ENCODE data around the gene RFX3. TPM values are rescaled to one million over a fixed set of nuclear protein-coding genes. Genes with fewer than 3 reads are reported as not detected.

Gene RFX3
- total and polyA plus RNA-seq, 2 donors (not counting 3 experiments of a cell fraction or from before 2014, with no cell fraction given) = 4.8 to 10.5 TPM

- Histone ChIP-seq H3K9me3 (replicated peaks; ENCODE audit: control insufficient read depth, insufficient read depth, low read length) (no peaks in the 10 kb centered on the region), H3K27ac (ENCODE audit: insufficient read depth, low read depth, low read length) (no peak overlapping the region), H3K9ac (replicated peaks; ENCODE audit: extremely low read depth, insufficient read depth, low read length) (no peak overlapping the region), H3K27me3 (ENCODE audit: control insufficient read depth in 2 of 2, insufficient read depth in 2 of 2, low read length in 2 of 2) (no peaks in the 10 kb centered on the region), H3K4me1 (ENCODE audit: control insufficient read depth, extremely low read depth, insufficient read depth, low read length) (peaks cover 7% of the 10 kb centered on the region), H3K79me2 (ENCODE audit: control insufficient read depth, insufficient read depth, low read length) (no peaks in the 10 kb centered on the region), H3K4me3 (replicated peaks in 1 of 3; ENCODE audit: insufficient read depth in 1 of 3, low read depth in 1 of 3, low read length in 3 of 3) (no peak overlapping the region), H3K4me2 (ENCODE audit: insufficient read depth, low read length) (no peak overlapping the region), H3K9me1 (replicated peaks; ENCODE audit: control insufficient read depth, extremely low read depth, insufficient read depth, low read length) (no peaks in the 10 kb centered on the region), H4K20me1 (replicated peaks; ENCODE audit: control insufficient read depth, extremely low read depth, insufficient read depth, low read length) (no peaks in the 10 kb centered on the region), H3K36me3 (ENCODE audit: control insufficient read depth in 2 of 2, extremely low read depth in 1 of 2, insufficient read depth in 2 of 2, low read length in 2 of 2) (no peaks in the 10 kb centered on the region), H2AFZ (ENCODE audit: low read depth, low read length) (no peak overlapping the region)
- ChIA-PET CTCF (no interaction called here), POLR2A (no interaction called here)
- dilution Hi-C loops (cut with MboI; ENCODE audit: extremely low pct_ligation_motif_present, low sequenced_read_pairs) (no loop called here), intact Hi-C loops (cut with micrococcal nuclease) (no loop called here)
- DNase-seq (ENCODE audit: low read depth, low spot score) = no peak
- FAIRE-seq = no peak
- TF ChIP-seq EZH2 (IDR thresholded peaks at IDR 0.05; ENCODE audit: borderline replicate concordance, low read depth, low read length, severe bottlenecking) = no peak
- TF ChIP-seq POLR2A (IDR thresholded peaks at IDR 0.05; ENCODE audit: low read depth, low read length) = no peak
- TF ChIP-seq POLR2AphosphoS5 (IDR thresholded peaks at IDR 0.05; ENCODE audit: insufficient read depth, low read depth, low read length) = no peak
- no peak for TF ChIP-seq JUN (IDR thresholded peaks at IDR 0.05; ENCODE audit: borderline replicate concordance, insufficient read depth, insufficient read length, low read depth)
- TF ChIP-seq, protein P1, sequence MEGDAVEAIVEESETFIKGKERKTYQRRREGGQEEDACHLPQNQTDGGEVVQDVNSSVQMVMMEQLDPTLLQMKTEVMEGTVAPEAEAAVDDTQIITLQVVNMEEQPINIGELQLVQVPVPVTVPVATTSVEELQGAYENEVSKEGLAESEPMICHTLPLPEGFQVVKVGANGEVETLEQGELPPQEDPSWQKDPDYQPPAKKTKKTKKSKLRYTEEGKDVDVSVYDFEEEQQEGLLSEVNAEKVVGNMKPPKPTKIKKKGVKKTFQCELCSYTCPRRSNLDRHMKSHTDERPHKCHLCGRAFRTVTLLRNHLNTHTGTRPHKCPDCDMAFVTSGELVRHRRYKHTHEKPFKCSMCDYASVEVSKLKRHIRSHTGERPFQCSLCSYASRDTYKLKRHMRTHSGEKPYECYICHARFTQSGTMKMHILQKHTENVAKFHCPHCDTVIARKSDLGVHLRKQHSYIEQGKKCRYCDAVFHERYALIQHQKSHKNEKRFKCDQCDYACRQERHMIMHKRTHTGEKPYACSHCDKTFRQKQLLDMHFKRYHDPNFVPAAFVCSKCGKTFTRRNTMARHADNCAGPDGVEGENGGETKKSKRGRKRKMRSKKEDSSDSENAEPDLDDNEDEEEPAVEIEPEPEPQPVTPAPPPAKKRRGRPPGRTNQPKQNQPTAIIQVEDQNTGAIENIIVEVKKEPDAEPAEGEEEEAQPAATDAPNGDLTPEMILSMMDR (IDR thresholded peaks at IDR 0.05; ENCODE audit: extremely low read depth in 1 of 2, insufficient read depth in 1 of 2, low read depth in 1 of 2, low read length in 2 of 2) = no peak
- TF ChIP-seq FOS (IDR thresholded peaks at IDR 0.05; ENCODE audit: borderline replicate concordance, insufficient read depth, low read length) = no peak
- no TSS peak for BruUV-seq (replicated peaks)
Measured at GRCh38 chr9:3509926-3510325, 15.9 kb downstream of the RFX3 start.
